Measurements from ENCODE around the gene TMEM100.

TMEM100 gene, protein sequence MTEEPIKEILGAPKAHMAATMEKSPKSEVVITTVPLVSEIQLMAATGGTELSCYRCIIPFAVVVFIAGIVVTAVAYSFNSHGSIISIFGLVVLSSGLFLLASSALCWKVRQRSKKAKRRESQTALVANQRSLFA

DNA sequence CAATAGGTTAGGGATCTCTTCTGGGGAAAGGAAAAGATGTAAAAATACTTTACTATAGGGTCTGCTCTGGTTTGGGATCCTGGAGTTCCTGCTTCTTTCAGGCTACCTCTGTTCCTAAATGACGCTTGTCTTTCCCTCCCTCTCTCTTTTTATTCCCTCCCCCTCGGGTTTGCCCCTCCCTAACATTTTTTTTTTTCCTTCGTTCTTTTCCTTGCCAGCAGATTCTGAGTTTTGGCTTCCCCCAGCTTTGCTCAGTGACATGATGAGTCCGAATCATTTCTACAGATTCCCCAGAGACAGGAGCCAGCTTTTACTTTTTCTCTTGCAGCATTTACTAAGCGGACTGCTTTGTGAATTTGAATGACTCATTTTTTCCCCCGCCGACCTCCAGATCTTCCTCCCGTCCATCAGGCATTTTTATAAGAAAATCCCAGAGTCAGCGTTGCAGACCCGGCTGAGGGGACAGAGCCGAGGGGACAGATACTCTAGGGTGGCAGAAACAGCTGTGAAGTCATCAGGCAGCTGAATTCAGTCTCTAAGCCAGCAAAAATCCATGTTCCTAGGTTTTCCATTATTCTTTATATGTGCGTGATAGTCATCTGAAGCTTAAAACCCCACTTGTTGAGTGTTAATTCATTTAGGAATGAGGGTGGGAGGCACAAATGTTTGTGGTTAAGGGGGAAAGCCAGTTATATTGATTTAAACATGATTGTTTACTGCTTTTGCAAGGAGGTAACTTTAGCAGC is at the start of gene TMEM100:
TSS of gene TMEM100 (minus strand) at position 123 of the 746 bp plus-strand sequence. CDS start 1,794 bp downstream, outside the sequence.
- Mint-ChIP-seq H3K4me3 (no peak within 1 kb of the TSS), H3K36me3 (ENCODE audit: low read depth) (no peaks in the 10 kb centered on the region), H3K9me3 (no peaks in the 10 kb centered on the region), H3K27me3 (peaks cover 73% of the 10 kb centered on the region), H3K27ac (no peak within 1 kb of the TSS), H3K4me1 (ENCODE audit: low read depth) (peaks cover 4% of the 10 kb centered on the region)

DNA sequence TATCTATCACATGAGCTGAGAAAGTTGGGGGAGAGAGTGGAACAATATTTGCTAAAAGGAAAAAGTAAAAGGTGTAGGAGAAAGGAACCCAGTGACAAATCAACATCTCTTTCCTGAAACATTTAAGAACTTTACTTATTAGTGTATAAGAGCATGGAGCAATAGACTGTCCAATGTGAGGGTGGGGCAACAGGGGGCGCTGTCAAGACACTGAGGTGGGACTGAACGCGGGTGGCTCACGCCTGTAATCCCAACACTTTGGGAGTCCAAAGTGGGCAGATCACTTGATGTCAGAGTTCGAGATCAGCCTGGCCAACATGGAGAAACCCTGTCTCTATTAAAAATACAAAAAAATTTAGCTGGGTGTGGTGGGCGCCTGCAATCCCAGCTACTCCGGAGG is 49.4 kb upstream of the TMEM100 start:
- no peak overlapping the region for H3K27ac Mint-ChIP-seq

DNA sequence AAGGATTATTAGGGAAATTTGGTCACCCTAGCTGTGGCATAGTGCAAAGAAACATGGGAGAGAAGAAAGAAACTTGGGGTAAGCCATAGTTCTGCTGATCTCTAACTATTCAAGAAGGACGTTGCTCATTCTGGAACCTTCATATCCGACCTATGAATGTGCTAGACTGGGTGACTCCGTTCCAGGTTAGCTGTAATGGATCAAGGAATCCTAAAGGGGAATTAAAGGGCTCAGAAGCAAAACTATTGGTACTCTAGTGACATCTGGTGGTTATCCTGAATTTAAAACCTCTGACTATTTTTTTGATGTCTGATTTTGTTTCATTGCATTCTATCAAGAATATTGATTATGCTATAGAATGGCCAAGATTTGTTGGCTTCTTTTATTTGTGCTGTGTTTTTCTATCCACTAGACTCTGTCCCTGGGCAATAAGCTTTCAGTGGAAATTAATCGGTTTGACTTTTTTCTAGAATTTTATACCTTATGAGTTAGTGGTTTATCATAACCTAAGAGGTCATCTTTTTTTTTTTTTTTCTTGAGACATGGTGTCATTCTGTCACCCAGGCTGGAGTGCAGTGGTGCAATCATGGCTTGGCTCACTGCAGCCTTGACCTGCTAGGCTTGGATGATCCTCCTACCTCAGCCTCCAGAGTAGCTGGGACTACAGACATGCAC is 47.7 kb upstream of the TMEM100 start:
- Mint-ChIP-seq H3K27me3 (no peaks in the 10 kb centered on the region), H3K27ac (no peak overlapping the region), H3K4me3 (no peak overlapping the region), H3K4me1 (ENCODE audit: low read depth) (no peaks in the 10 kb centered on the region), H3K9me3 (no peaks in the 10 kb centered on the region), H3K36me3 (ENCODE audit: low read depth) (peaks cover 17% of the 10 kb centered on the region)

More for the DNA sequence above, 49.4 kb upstream of the TMEM100 start:
- Mint-ChIP-seq H3K4me3 (no peak overlapping the region), H3K4me1 (ENCODE audit: low read depth) (no peaks in the 10 kb centered on the region), H3K27me3 (no peaks in the 10 kb centered on the region), H3K36me3 (ENCODE audit: low read depth) (peaks cover 24% of the 10 kb centered on the region), H3K9me3 (no peaks in the 10 kb centered on the region)

DNA sequence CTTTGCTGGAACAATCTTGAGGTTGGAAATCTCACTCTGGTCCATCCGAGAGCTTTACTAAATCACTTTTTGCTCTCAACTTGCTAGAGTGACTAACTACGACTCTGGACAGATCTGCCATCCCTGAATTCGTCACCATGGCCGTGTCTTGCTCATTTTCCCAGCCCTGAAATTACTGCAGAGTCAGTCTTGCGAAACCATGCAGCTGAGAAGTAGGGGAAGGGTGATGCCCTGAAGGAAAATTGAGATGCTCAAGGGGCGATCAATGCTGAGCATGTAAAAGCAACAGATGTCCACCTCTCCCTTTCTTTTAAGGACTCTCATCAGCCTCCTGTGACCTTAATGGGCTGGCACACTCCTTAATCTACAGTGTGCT is 46.9 kb upstream of the TMEM100 start:
- H3K4me3 Mint-ChIP-seq: no peak overlapping the region
- H3K4me1 Mint-ChIP-seq (ENCODE audit: low read depth): no peaks in the 10 kb centered on the region
- H3K27me3 Mint-ChIP-seq: no peaks in the 10 kb centered on the region
- no peaks in the 10 kb centered on the region for H3K9me3 Mint-ChIP-seq
- peaks cover 17% of the 10 kb centered on the region for H3K36me3 Mint-ChIP-seq (ENCODE audit: low read depth)
- no peak overlapping the region for H3K27ac Mint-ChIP-seq

DNA sequence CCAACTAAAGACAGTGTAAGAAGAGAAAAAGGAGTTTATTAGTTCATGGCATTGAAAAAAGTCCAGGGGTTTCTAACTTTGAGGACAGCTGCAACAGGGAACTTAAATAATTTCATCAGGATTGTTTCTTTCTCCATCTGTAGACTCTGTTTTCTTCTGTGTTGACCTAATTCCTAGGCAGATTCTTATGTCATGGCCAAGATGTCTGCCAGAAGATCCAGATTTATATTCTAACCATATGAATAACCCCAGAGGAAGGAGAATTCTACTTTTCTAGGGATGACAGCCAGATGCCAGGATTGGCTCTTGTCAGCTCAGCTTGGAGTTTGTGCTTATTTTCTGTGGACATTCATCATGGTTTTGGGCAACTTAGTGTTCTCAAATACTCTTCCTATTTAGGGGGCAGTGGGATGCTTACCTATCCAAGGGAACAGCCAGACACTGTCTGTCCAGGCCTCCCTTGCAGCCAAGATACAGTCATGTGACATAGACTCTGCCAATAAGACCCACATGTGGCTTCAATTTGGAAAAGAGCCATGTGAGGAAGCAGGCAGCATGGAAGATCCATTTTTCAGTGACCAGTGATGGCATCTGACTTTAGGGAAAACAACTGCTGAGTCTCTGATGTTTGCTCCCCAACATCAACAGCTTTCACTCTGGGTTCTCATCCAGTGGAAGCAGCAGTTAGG is 46.4 kb upstream of the TMEM100 start:
- H3K36me3 Mint-ChIP-seq (ENCODE audit: low read depth): peaks cover 17% of the 10 kb centered on the region
- no peaks in the 10 kb centered on the region for H3K9me3 Mint-ChIP-seq
- H3K27me3 Mint-ChIP-seq: no peaks in the 10 kb centered on the region
- no peak overlapping the region for H3K27ac Mint-ChIP-seq
- no peak overlapping the region for H3K4me3 Mint-ChIP-seq
- H3K4me1 Mint-ChIP-seq (ENCODE audit: low read depth): no peaks in the 10 kb centered on the region

DNA sequence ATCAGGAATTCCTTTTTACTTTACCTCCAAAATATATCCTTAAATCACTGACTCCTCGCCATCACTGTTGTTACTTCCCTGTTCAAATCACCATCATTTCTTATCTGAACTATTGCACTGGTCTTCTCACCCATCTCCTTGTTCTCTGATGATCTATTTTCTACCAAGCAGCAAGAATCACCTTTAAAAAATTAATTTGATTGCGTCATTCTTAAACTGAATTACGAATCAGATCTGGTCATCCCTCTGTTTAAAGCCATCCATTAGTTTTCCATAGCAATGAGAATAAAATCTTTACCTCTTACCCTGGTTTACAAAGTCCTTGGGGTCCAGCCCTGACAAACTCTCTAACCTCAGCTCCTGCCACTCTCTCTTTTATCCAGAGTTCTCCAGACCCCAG is 42.8 kb upstream of the TMEM100 start:
- Mint-ChIP-seq H3K4me3 (no peak overlapping the region), H3K27me3 (no peaks in the 10 kb centered on the region), H3K36me3 (ENCODE audit: low read depth) (peaks cover 5% of the 10 kb centered on the region), H3K9me3 (no peaks in the 10 kb centered on the region), H3K4me1 (ENCODE audit: low read depth) (no peaks in the 10 kb centered on the region), H3K27ac (no peak overlapping the region)

DNA sequence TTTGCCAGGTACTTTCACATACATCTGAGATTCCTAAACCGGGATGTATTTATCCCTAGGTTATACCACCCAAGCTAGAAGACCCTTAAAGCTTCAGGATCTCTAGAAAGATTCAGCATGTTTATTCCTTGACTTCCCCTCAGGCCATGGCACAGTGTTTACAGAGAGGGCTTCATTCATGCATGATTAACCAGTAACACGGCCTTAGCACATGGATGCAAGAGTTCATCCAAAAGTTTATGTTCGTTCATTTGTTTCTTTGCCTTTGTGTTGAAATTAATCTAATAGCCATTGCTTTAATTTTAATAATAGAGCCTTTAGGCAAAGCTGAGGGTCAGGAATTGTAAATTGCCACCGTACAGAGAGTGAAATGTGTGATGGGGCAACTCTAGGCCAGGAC is 41.9 kb upstream of the TMEM100 start:
- H3K36me3 Mint-ChIP-seq (ENCODE audit: low read depth): peaks cover 5% of the 10 kb centered on the region
- H3K4me1 Mint-ChIP-seq (ENCODE audit: low read depth): no peaks in the 10 kb centered on the region
- H3K9me3 Mint-ChIP-seq: no peaks in the 10 kb centered on the region
- no peak overlapping the region for H3K27ac Mint-ChIP-seq
- H3K27me3 Mint-ChIP-seq: no peaks in the 10 kb centered on the region
- H3K4me3 Mint-ChIP-seq: no peak overlapping the region

DNA sequence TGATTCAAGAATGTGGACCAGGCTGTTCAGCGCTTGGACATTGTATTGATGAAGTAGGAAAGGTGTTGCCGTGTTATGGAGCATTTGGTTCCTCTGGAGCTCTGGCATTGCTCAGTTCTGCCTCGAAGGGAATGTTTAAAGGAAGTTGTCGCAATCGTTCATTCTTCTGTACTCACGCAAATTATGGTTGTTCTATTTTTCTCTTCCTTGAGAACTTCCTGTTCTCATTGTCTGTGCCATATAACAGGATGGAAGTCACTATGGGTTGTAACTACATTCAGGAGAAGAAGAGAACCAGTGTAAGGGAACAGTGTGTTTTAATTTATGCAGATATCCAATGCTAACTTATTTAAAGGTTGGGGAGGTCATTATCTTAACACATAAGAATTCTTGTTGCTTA is 41.2 kb upstream of the TMEM100 start:
- Mint-ChIP-seq H3K4me3 (no peak overlapping the region), H3K4me1 (ENCODE audit: low read depth) (no peaks in the 10 kb centered on the region), H3K27me3 (no peaks in the 10 kb centered on the region), H3K36me3 (ENCODE audit: low read depth) (peaks cover 5% of the 10 kb centered on the region), H3K27ac (no peak overlapping the region), H3K9me3 (no peaks in the 10 kb centered on the region)

DNA sequence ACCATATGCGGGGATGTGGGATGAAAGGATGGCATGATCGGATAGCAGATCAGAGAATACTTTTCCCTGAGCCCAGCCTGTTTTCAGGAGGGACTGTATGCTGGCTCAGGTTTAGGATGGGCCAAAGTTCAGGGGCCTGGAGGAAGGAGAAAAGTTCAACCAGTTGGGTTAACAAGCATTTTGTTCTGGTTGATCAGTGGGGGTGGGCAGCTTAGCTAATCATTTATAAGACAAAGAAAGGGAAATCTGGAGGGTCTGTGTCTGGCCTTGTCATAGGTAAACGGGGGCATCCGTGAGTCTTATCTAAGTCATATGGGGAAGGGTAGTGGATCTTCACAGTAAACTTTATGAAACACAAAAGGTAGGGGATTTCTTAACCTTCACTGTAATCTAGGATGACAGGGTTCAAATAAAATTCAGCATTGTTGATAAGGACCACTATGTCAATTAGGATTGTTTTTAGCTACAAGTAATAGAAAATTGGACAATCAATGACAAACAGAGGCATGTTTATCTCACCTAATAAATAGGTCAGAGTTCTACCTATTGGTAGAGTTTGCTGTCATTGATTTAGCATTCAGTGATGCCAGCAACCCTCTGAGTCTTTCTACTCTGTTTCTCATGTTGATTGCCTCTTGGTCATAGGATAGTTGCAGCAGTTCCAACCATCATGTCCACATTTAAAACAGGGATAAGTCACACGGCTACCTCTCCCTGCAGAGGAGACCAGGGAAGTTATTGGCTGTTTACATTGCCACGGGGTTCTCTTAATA is 39.6 kb upstream of the TMEM100 start:
- Mint-ChIP-seq H3K9me3 (no peaks in the 10 kb centered on the region), H3K27me3 (no peaks in the 10 kb centered on the region), H3K4me1 (ENCODE audit: low read depth) (no peaks in the 10 kb centered on the region), H3K36me3 (ENCODE audit: low read depth) (no peaks in the 10 kb centered on the region), H3K4me3 (no peak overlapping the region), H3K27ac (no peak overlapping the region)

DNA sequence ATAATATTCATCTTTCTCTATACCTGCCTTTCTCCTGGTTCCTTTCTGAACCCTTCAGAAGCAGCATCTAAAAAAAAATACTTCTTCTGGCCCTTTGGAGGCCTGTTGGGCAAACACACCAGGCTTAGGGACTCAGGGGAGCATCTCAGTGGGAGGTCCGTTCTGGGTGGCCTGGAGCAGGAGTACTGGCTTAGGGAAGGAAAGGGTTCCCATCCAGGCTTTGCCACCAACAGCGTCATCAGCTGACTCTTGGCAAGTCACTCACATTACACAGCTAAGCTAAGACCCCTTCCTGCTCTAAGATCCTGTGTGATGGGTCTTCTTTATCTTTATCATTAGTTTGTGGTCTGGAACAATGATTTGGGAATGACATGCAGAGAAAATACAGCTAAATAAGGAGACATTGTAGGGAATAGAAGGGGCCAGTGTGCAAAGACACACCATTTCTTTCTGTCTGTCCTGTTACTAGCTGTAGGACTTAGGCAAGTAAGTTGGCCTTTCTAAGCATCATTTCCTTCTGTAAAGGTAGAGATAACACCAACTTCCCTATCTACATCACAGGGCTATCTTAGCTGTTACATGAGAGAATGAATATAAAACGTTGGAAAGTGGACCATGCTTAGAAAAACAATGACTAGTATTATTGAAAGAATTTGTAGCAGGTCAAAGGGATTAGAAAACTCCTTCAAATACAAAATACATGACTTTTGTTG is 38.1 kb upstream of the TMEM100 start:
- no peaks in the 10 kb centered on the region for H3K36me3 Mint-ChIP-seq (ENCODE audit: low read depth)
- no peaks in the 10 kb centered on the region for H3K27me3 Mint-ChIP-seq
- H3K27ac Mint-ChIP-seq: no peak overlapping the region
- H3K4me3 Mint-ChIP-seq: no peak overlapping the region
- H3K9me3 Mint-ChIP-seq: no peaks in the 10 kb centered on the region
- H3K4me1 Mint-ChIP-seq (ENCODE audit: low read depth): no peaks in the 10 kb centered on the region

DNA sequence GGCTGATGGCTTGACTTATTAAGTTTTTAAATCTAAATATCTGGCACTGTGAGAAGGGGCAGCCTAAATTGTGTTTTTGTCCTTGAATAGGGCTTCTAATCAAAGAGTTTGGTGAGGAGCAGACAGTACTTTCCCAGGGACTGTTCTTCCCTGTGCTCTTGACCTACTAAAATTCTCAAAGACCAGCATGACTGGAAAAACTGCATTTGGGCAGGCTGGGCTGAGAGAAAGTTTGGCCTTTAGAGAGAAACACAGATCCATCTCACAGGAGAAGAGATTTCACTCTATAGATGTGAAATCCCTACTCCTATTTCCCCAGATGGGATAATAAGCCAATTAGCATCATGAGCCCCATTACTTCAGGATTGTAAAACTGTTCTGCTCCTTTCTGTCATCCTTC is 35.5 kb upstream of the TMEM100 start:
- Mint-ChIP-seq H3K36me3 (ENCODE audit: low read depth) (no peaks in the 10 kb centered on the region), H3K27ac (no peak overlapping the region), H3K4me1 (ENCODE audit: low read depth) (no peaks in the 10 kb centered on the region)

DNA sequence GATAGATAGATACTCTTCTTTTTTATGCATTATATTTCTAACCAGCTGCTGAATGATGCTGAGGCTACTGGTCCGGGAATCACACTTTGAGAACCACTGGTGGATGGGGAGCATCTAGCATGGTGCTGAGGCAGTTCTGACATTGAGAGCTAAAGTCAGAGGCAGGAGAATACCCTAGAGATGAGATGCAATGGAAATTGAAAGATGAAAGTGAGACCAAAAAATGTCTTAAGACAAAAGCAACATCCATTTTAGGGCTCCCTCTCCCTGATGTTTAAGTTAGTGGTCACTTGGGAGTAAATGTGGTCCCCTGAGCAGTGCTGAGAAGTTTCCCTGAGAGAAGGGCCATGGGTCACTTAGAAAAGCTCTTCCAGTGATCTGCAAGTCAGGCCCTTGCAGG is 35.0 kb upstream of the TMEM100 start:
- Mint-ChIP-seq H3K36me3 (ENCODE audit: low read depth) (no peaks in the 10 kb centered on the region), H3K27me3 (no peaks in the 10 kb centered on the region), H3K4me1 (ENCODE audit: low read depth) (peaks cover 3% of the 10 kb centered on the region), H3K9me3 (no peaks in the 10 kb centered on the region), H3K4me3 (no peak overlapping the region), H3K27ac (no peak overlapping the region)

More for the DNA sequence above, 35.5 kb upstream of the TMEM100 start:
- Mint-ChIP-seq H3K4me3 (no peak overlapping the region), H3K27me3 (no peaks in the 10 kb centered on the region), H3K9me3 (no peaks in the 10 kb centered on the region)

DNA sequence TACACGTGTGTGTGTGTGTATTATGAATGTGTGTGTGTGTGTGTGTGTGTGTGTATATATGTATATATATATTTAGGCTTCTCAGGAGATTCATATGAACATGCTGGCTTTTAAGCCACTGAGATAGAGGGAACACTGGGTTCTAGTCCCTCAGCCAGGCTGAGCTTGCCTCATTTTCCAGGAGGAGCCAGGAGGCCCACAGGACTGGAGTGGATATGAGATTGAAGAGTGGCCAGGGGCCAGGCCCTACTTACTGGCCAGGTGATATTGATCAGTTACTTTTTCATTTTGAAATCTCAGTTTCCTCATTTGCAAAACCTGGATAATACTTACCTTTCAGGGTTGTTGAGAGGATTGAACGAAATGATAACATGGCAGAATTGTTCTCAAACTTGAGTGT is 34.0 kb upstream of the TMEM100 start:
- Mint-ChIP-seq H3K4me3 (no peak overlapping the region), H3K9me3 (no peaks in the 10 kb centered on the region), H3K36me3 (ENCODE audit: low read depth) (no peaks in the 10 kb centered on the region), H3K27me3 (no peaks in the 10 kb centered on the region), H3K4me1 (ENCODE audit: low read depth) (peaks cover 9% of the 10 kb centered on the region), H3K27ac (no peak overlapping the region)

DNA sequence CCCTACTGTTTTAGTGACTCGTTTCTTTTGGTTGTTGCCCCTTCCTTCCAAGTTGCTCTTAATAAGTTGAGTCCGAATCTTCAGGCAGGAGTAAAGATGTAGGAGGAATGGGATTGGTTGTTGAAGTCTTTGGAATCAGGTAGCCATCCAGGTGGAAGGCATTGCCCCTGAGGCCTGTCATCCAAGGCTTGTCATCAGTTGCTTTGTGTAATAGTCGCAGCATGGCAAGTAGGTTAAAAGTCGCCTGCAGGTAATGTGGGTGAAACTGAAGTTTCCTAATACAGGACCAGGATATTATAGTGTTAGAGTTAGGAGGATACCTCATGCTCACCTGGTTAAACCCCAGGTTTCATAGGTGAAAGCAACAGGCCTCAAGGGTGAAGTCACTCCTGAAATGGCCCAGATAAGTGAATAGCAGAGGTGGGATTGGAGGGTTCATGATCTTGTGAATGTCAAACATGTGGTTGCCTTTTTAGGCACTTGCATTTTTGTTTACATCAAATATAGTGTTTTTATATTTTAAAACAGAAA is 29.1 kb upstream of the TMEM100 start:
- Mint-ChIP-seq H3K4me1 (ENCODE audit: low read depth) (peaks cover 18% of the 10 kb centered on the region), H3K9me3 (no peaks in the 10 kb centered on the region), H3K36me3 (ENCODE audit: low read depth) (no peaks in the 10 kb centered on the region), H3K27me3 (peaks cover 25% of the 10 kb centered on the region), H3K27ac (peak overlapping the region; percentile 72), H3K4me3 (peak overlapping the region; percentile 85)

Measured in stimulated activated naive CD8-positive, alpha-beta T cell treated with anti-CD3 and anti-CD28 coated beads, Interleukin-15, Interleukin-2, amounts not matched to agents 100 ng/mL and 50 ng/mL, for 24 hours (primary cell).